Neural cell (in vitro differentiated cells): ENCODE measurements around the gene CYP46A1. TPM values are rescaled to one million over a fixed set of nuclear protein-coding genes. Genes with fewer than 3 reads are reported as not detected.

Experiments
- H2AFZ ChIP-seq: fragments of 200-600, 300-800 bp; sonication (generic), shearing (Covaris generic); 2 replicates; pipeline ENCODE4 v1.6.0; 2014; ENCODE audit warnings: low read depth, mild to moderate bottlenecking, antibody characterized with exemption, low read length, moderate library complexity
- H3F3A ChIP-seq: fragments of 200-600 bp; shearing (Covaris generic); 2 replicates; pipeline ENCODE4 v1.6.1; 2016; ENCODE audit warnings: mild to moderate bottlenecking, moderate library complexity, mixed read lengths, antibody characterized with exemption, low read length; ENCODE audit not compliant: insufficient read depth, poor library complexity, severe bottlenecking
- H3K27ac ChIP-seq: fragments of 200-600, 300-800 bp; sonication (generic), shearing (Covaris generic); 2 replicates; pipeline ENCODE4 v1.5.1; 2014; ENCODE audit warnings: mild to moderate bottlenecking, low read length, moderate library complexity
- H3K27me3 ChIP-seq: fragments of 300-800, 200-600 bp; sonication (generic), shearing (Covaris generic); 2 replicates; pipeline ENCODE4 v1.6.0; 2014; ENCODE audit warnings: mild to moderate bottlenecking, low read depth, low read length, moderate library complexity; ENCODE audit not compliant: insufficient read depth
- H3K36me3 ChIP-seq: fragments of 300-800, 200-600 bp; sonication (generic), shearing (Covaris generic); 2 replicates; pipeline ENCODE4 v1.5.1; 2014; ENCODE audit warnings: mild to moderate bottlenecking, antibody characterized with exemption, low read length, moderate library complexity; ENCODE audit not compliant: insufficient read depth
- H3K4me2 ChIP-seq: fragments of 300-800, 200-600 bp; sonication (generic), shearing (Covaris generic); 2 replicates; pipeline ENCODE4 v1.6.0; 2014; ENCODE audit warnings: mild to moderate bottlenecking, low read length
- H3K4me3 ChIP-seq: fragments of 300-800, 200-600 bp; sonication (generic), shearing (Covaris generic); 2 replicates; pipeline ENCODE4 v1.5.1; 2014; ENCODE audit warnings: mild to moderate bottlenecking, low read length, moderate library complexity
- H3K79me2 ChIP-seq: fragments of 200-600 bp; shearing (Covaris generic); replicated peaks from 2 replicates; pipeline ENCODE4 v1.6.0; 2014; ENCODE audit warnings: mild to moderate bottlenecking, low read length, moderate library complexity; ENCODE audit not compliant: insufficient read depth
- H3K9ac ChIP-seq: fragments of 300-800, 200-600 bp; sonication (generic), shearing (Covaris generic); 2 replicates; pipeline ENCODE4 v1.6.1; 2016; ENCODE audit warnings: mild to moderate bottlenecking, low read length, mixed read lengths
- H3K9me2 ChIP-seq: fragments of 200-600 bp; shearing (Covaris generic); 2 replicates; pipeline ENCODE4 v1.6.1; 2016; ENCODE audit warnings: mild to moderate bottlenecking, low read length, mixed read lengths; ENCODE audit not compliant: insufficient read depth
- H3K9me3 ChIP-seq: fragments of 200-600, 300-800 bp; sonication (generic), shearing (Covaris generic); 2 replicates; pipeline ENCODE4 v1.6.1; 2016; ENCODE audit warnings: mild to moderate bottlenecking, mixed run types, low read length, moderate library complexity, mixed read lengths
- H4K20me1 ChIP-seq: fragments of 200-600 bp; shearing (Covaris generic); 2 replicates; pipeline ENCODE4 v1.6.1; 2016; ENCODE audit warnings: mild to moderate bottlenecking, mixed run types; ENCODE audit not compliant: insufficient read depth
- EP300 ChIP-seq: fragments of 450-650 bp; conservative IDR thresholded peaks from 2 replicates; pipeline ENCODE4 v1.6.1; 2014; ENCODE audit warnings: antibody characterized with exemption, mild to moderate bottlenecking, moderate library complexity; ENCODE audit not compliant: poor library complexity, severe bottlenecking
- EZH2 ChIP-seq: fragments of 200-600, 300-800 bp; shearing (Covaris generic), sonication (generic); IDR thresholded peaks from 2 replicates; pipeline ENCODE4 v1.6.1; 2014; ENCODE audit warnings: antibody characterized with exemption, low read length, borderline replicate concordance, mild to moderate bottlenecking; ENCODE audit not compliant: insufficient read depth, poor library complexity, severe bottlenecking
- MXI1 ChIP-seq: fragments of 450-650 bp; conservative IDR thresholded peaks from 2 replicates; pipeline ENCODE4 v1.6.1; 2014; ENCODE audit warnings: antibody characterized with exemption, mild to moderate bottlenecking; ENCODE audit not compliant: poor library complexity, severe bottlenecking
- POLR2AphosphoS5 ChIP-seq: IDR thresholded peaks from 2 replicates; pipeline ENCODE4 v1.6.1; 2012
- RAD21 ChIP-seq: fragments of 450-650 bp; conservative IDR thresholded peaks from 2 replicates; pipeline ENCODE4 v1.6.1; 2014; ENCODE audit warnings: antibody characterized with exemption, mild to moderate bottlenecking, moderate library complexity
- SMC3 ChIP-seq: fragments of 450-650 bp; conservative IDR thresholded peaks from 2 replicates; pipeline ENCODE4 v1.6.1; 2014; ENCODE audit warnings: antibody characterized with exemption, mild to moderate bottlenecking, moderate library complexity; ENCODE audit not compliant: poor library complexity
- TAF1 ChIP-seq: IDR thresholded peaks from 2 replicates; pipeline ENCODE4 v1.6.1; 2012; ENCODE audit warnings: low read depth
- polyA plus RNA-seq: library from polyadenylated mRNA; depleted of rRNA; stranded (reverse); fragments of >200 nt; gene quantifications from 2 replicates; pipeline ENCODE4 v1.2.3, GENCODE V29; 2014
- TF ChIP-seq, protein P1 (sequence below): fragments of 450-650 bp; IDR thresholded peaks from 2 replicates; pipeline ENCODE4 v1.5.1; 2014; ENCODE audit warnings: antibody characterized with exemption, mild to moderate bottlenecking, moderate library complexity; ENCODE audit not compliant: poor library complexity, severe bottlenecking
- TF ChIP-seq, protein P2 (sequence below): IDR thresholded peaks from 2 replicates; pipeline ENCODE4 v1.6.1; 2012; ENCODE audit warnings: borderline replicate concordance

CYP46A1 gene
- polyA plus RNA-seq, 1 donor from 2014 or later = 5.4 TPM

GRCh38 chr14:99774556-99775307 is 90.6 kb downstream of the CYP46A1 start:
- H3K9ac ChIP-seq = no peak overlapping the region
- no peak overlapping the region for H3K27ac ChIP-seq
- no peak overlapping the region for H2AFZ ChIP-seq
- no peak overlapping the region for H3K4me2 ChIP-seq
- no peaks in the 10 kb centered on the region for H3K27me3 ChIP-seq
- no peaks in the 10 kb centered on the region for H3K36me3 ChIP-seq
- no peak overlapping the region for H3K4me3 ChIP-seq
- no peaks in the 10 kb centered on the region for H3K9me2 ChIP-seq
- H3K9me3 ChIP-seq = no peaks in the 10 kb centered on the region
- no peaks in the 10 kb centered on the region for H3K79me2 ChIP-seq
- no peak for TF ChIP-seq POLR2AphosphoS5
- TF ChIP-seq SMC3 = no peak
- TF ChIP-seq, protein P1, sequence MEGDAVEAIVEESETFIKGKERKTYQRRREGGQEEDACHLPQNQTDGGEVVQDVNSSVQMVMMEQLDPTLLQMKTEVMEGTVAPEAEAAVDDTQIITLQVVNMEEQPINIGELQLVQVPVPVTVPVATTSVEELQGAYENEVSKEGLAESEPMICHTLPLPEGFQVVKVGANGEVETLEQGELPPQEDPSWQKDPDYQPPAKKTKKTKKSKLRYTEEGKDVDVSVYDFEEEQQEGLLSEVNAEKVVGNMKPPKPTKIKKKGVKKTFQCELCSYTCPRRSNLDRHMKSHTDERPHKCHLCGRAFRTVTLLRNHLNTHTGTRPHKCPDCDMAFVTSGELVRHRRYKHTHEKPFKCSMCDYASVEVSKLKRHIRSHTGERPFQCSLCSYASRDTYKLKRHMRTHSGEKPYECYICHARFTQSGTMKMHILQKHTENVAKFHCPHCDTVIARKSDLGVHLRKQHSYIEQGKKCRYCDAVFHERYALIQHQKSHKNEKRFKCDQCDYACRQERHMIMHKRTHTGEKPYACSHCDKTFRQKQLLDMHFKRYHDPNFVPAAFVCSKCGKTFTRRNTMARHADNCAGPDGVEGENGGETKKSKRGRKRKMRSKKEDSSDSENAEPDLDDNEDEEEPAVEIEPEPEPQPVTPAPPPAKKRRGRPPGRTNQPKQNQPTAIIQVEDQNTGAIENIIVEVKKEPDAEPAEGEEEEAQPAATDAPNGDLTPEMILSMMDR = no peak
- TF ChIP-seq, protein P2, sequence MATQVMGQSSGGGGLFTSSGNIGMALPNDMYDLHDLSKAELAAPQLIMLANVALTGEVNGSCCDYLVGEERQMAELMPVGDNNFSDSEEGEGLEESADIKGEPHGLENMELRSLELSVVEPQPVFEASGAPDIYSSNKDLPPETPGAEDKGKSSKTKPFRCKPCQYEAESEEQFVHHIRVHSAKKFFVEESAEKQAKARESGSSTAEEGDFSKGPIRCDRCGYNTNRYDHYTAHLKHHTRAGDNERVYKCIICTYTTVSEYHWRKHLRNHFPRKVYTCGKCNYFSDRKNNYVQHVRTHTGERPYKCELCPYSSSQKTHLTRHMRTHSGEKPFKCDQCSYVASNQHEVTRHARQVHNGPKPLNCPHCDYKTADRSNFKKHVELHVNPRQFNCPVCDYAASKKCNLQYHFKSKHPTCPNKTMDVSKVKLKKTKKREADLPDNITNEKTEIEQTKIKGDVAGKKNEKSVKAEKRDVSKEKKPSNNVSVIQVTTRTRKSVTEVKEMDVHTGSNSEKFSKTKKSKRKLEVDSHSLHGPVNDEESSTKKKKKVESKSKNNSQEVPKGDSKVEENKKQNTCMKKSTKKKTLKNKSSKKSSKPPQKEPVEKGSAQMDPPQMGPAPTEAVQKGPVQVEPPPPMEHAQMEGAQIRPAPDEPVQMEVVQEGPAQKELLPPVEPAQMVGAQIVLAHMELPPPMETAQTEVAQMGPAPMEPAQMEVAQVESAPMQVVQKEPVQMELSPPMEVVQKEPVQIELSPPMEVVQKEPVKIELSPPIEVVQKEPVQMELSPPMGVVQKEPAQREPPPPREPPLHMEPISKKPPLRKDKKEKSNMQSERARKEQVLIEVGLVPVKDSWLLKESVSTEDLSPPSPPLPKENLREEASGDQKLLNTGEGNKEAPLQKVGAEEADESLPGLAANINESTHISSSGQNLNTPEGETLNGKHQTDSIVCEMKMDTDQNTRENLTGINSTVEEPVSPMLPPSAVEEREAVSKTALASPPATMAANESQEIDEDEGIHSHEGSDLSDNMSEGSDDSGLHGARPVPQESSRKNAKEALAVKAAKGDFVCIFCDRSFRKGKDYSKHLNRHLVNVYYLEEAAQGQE = no peak
- TF ChIP-seq EZH2 = no peak
- no peak for TF ChIP-seq EP300
- TF ChIP-seq TAF1 = no peak
- no peak for TF ChIP-seq RAD21
- TF ChIP-seq MXI1 = no peak
- no peaks in the 10 kb centered on the region for H3F3A ChIP-seq
- H4K20me1 ChIP-seq = no peaks in the 10 kb centered on the region

GRCh38 chr14:99775351-99775750 is 91.3 kb downstream of the CYP46A1 start:
- Histone ChIP-seq H3K4me2 (no peak overlapping the region), H3K9me2 (no peaks in the 10 kb centered on the region), H3K9me3 (no peaks in the 10 kb centered on the region), H3F3A (no peaks in the 10 kb centered on the region), H3K36me3 (no peaks in the 10 kb centered on the region), H3K27me3 (no peaks in the 10 kb centered on the region), H3K79me2 (no peaks in the 10 kb centered on the region), H3K4me3 (no peak overlapping the region), H3K9ac (no peak overlapping the region), H2AFZ (no peak overlapping the region), H4K20me1 (no peaks in the 10 kb centered on the region), H3K27ac (no peak overlapping the region)
- TF ChIP-seq SMC3 (no peak), POLR2AphosphoS5 (no peak), RAD21 (no peak), TAF1 (no peak), EP300 (no peak), EZH2 (no peak), MXI1 (no peak)
- TF ChIP-seq, protein P2 = no peak
- TF ChIP-seq, protein P1 = no peak
